Trophoblast cell (in vitro differentiated cells and primary cell): Measurements from ENCODE around the gene SPATA24.

ENCODE experiments used
- DNase-seq, 2 donors: peaks; one replicate each; pipeline ENCODE4 v3.0.0-alpha.2; 2016
- H2AFZ ChIP-seq: 2 replicates; pipeline ENCODE4 v1.6.1; 2013; ENCODE audit warnings: low read length, moderate library complexity, mild to moderate bottlenecking; ENCODE audit not compliant: insufficient read depth, poor library complexity
- H2AK5ac ChIP-seq: 2 replicates; pipeline ENCODE4 v1.6.1; 2013; ENCODE audit warnings: mild to moderate bottlenecking, low read length
- H2BK120ac ChIP-seq: 2 replicates; pipeline ENCODE4 v1.6.1; 2013; ENCODE audit warnings: low read length, mild to moderate bottlenecking, moderate library complexity; ENCODE audit not compliant: insufficient read depth, poor library complexity
- H2BK12ac ChIP-seq: 2 replicates; pipeline ENCODE4 v1.6.1; 2013; ENCODE audit warnings: mild to moderate bottlenecking, low read length, moderate library complexity
- H2BK5ac ChIP-seq: 2 replicates; pipeline ENCODE4 v1.6.1; 2013; ENCODE audit warnings: low read length, low read depth, moderate library complexity, mild to moderate bottlenecking; ENCODE audit not compliant: poor library complexity
- H3K14ac ChIP-seq: 2 replicates; pipeline ENCODE4 v1.6.1; 2013; ENCODE audit warnings: mild to moderate bottlenecking, low read length
- H3K18ac ChIP-seq: 2 replicates; pipeline ENCODE4 v1.6.1; 2013; ENCODE audit warnings: mild to moderate bottlenecking, low read length
- H3K23ac ChIP-seq: 2 replicates; pipeline ENCODE4 v1.6.1; 2013; ENCODE audit warnings: low read length
- H3K27ac ChIP-seq: 2 replicates; pipeline ENCODE4 v1.5.1; 2013; ENCODE audit warnings: low read depth, mild to moderate bottlenecking, inconsistent platforms, low read length, moderate library complexity
- H3K27me3 ChIP-seq: 2 replicates; pipeline ENCODE4 v1.6.1; 2013; ENCODE audit warnings: inconsistent platforms, mild to moderate bottlenecking, low read length, moderate library complexity; ENCODE audit not compliant: insufficient read depth
- H3K36me3 ChIP-seq, 2 experiments: 1 replicate in 1 of 2; 2 replicates in 1 of 2; pipeline ENCODE4 v1.6.1; 2013; ENCODE audit warnings: low read length in 2 of 2, mild to moderate bottlenecking in 2 of 2, moderate library complexity in 1 of 2; ENCODE audit not compliant: insufficient read depth in 2 of 2, control insufficient read depth in 1 of 2
- H3K4ac ChIP-seq: 2 replicates; pipeline ENCODE4 v1.6.1; 2013; ENCODE audit warnings: low read depth, mild to moderate bottlenecking, low read length, moderate library complexity
- H3K4me1 ChIP-seq, 2 experiments: 1 replicate in 1 of 2; 2 replicates in 1 of 2; pipeline ENCODE4 v1.6.1; 2013; ENCODE audit warnings: low read length in 2 of 2, mild to moderate bottlenecking in 2 of 2, moderate library complexity in 1 of 2; ENCODE audit not compliant: insufficient read depth in 2 of 2, control insufficient read depth in 1 of 2
- H3K4me2 ChIP-seq: 2 replicates; pipeline ENCODE4 v1.6.1; 2013; ENCODE audit warnings: inconsistent platforms, mild to moderate bottlenecking, low read length, moderate library complexity
- H3K4me3 ChIP-seq: 2 replicates; pipeline ENCODE4 v1.5.1; 2013; ENCODE audit warnings: mild to moderate bottlenecking, low read depth, low read length, inconsistent platforms
- H3K79me1 ChIP-seq: one replicate; pipeline ENCODE4 v1.6.1; 2013; ENCODE audit warnings: low read length
- H3K79me2 ChIP-seq: 2 replicates; pipeline ENCODE4 v1.6.1; 2013; ENCODE audit warnings: low read length, mild to moderate bottlenecking; ENCODE audit not compliant: control insufficient read depth, insufficient read depth, poor library complexity
- H3K9ac ChIP-seq: 2 replicates; pipeline ENCODE4 v1.6.1; 2013; ENCODE audit warnings: mild to moderate bottlenecking, low read length
- H3K9me3 ChIP-seq: 2 replicates; pipeline ENCODE4 v1.6.1; 2013; ENCODE audit warnings: low read depth, mild to moderate bottlenecking, control low read depth, inconsistent platforms, low read length; ENCODE audit not compliant: insufficient read depth
- H4K12ac ChIP-seq: 2 replicates; pipeline ENCODE4 v1.6.1; 2013; ENCODE audit warnings: low read depth, mild to moderate bottlenecking, low read length, moderate library complexity
- H4K8ac ChIP-seq: 2 replicates; pipeline ENCODE4 v1.6.1; 2013; ENCODE audit warnings: low read depth, mild to moderate bottlenecking, low read length, moderate library complexity
- H4K91ac ChIP-seq: one replicate; pipeline ENCODE4 v1.6.1; 2013; ENCODE audit warnings: low read depth, mild to moderate bottlenecking, low read length, moderate library complexity
- WGBS: extraction: QIAGEN DNeasy Blood & Tissue Kit; methylation state at CpG from one replicate; pipeline ENCODE4 v1.1.7; 2013; ENCODE audit warnings: missing lambda C conversion rate; ENCODE audit not compliant: insufficient read length, insufficient coverage; ENCODE audit errors: extremely low coverage; 5-methylcytosine and 5-hydroxymethylcytosine counted together

SPATA24 gene

GRCh38 chr5:139415221-139415861 is 11.5 kb upstream of the SPATA24 start:
- Histone ChIP-seq H3K36me3 (peaks cover 2 to 5% of the 10 kb centered on the region in 2 experiments), H3K14ac (no peak overlapping the region), H3K4me3 (no peak overlapping the region), H3K79me1 (no peaks in the 10 kb centered on the region), H3K79me2 (no peaks in the 10 kb centered on the region), H3K9me3 (no peaks in the 10 kb centered on the region), H3K18ac (no peak overlapping the region), H3K4me1 (no peaks in the 10 kb centered on the region), H3K27ac (no peak overlapping the region), H2BK12ac (no peak overlapping the region), H4K8ac (no peak overlapping the region), H2AFZ (no peak overlapping the region), H2BK120ac (no peak overlapping the region), H3K4me2 (no peak overlapping the region), H3K27me3 (no peaks in the 10 kb centered on the region), H4K91ac (no peak overlapping the region), H4K12ac (no peak overlapping the region), H2BK5ac (no peak overlapping the region), H3K9ac (no peak overlapping the region), H2AK5ac (no peak overlapping the region), H3K4ac (no peak overlapping the region), H3K23ac (no peak overlapping the region)
- WGBS: no CpG with 5 or more reads among the region's 8 CpGs
- no peak for DNase-seq

DNA sequence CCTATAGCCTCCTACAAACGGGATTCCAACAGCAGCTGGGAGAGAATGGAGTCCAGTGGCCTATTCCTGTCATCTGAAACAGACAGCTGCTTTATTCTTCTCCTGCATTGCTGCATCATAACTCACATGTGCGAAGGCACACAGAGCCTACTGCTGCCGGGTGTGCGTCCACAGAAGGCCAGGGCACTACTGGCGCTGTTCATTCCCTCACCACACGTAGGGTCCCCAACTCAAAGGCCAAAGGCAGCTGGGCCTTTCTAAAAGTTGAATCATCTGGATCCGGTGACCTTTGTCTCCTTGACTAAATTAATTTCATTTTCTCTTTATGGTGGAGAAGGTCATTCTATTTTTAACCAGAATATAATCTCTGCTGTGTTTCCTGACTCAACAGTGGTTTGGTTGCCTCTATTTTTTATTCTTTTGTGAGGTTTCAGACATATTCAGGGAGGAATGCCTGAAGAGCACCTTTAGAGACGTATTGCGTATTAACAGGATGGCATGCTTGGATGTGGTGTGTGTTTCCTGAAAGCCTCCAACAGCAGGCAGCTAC is 10.8 kb upstream of the SPATA24 start:
- H2AK5ac ChIP-seq: no peak overlapping the region
- H3K18ac ChIP-seq: no peak overlapping the region
- no CpG with 5 or more reads among the region's 9 CpGs for WGBS
- H2AFZ ChIP-seq: no peak overlapping the region
- no peak overlapping the region for H3K4ac ChIP-seq
- no peak overlapping the region for H3K14ac ChIP-seq
- H3K27me3 ChIP-seq: no peaks in the 10 kb centered on the region
- no peaks in the 10 kb centered on the region for H3K9me3 ChIP-seq
- H4K91ac ChIP-seq: no peak overlapping the region
- no peak for DNase-seq
- H4K8ac ChIP-seq: no peak overlapping the region
- peaks cover 2 to 5% of the 10 kb centered on the region in 2 experiments for H3K36me3 ChIP-seq
- no peak overlapping the region for H4K12ac ChIP-seq
- no peak overlapping the region for H3K27ac ChIP-seq
- H3K4me2 ChIP-seq: no peak overlapping the region
- H2BK12ac ChIP-seq: no peak overlapping the region
- H3K9ac ChIP-seq: no peak overlapping the region
- no peaks in the 10 kb centered on the region for H3K79me1 ChIP-seq
- no peak overlapping the region for H2BK5ac ChIP-seq
- no peaks in the 10 kb centered on the region for H3K79me2 ChIP-seq
- H2BK120ac ChIP-seq: no peak overlapping the region
- H3K4me3 ChIP-seq: no peak overlapping the region
- H3K4me1 ChIP-seq: no peaks in the 10 kb centered on the region
- H3K23ac ChIP-seq: no peak overlapping the region

- H3K79me1 ChIP-seq: no peaks in the 10 kb centered on the region
- DNase-seq: no peak
- no peaks in the 10 kb centered on the region for H3K79me2 ChIP-seq
- H3K4me3 ChIP-seq: no peak overlapping the region
- no peak overlapping the region for H3K4me2 ChIP-seq
- no peak overlapping the region for H2BK120ac ChIP-seq
- no peak overlapping the region for H3K4ac ChIP-seq
- no peak overlapping the region for H3K9ac ChIP-seq
- no peak overlapping the region for H2AFZ ChIP-seq
- no peak overlapping the region for H2AK5ac ChIP-seq
- no peak overlapping the region for H4K12ac ChIP-seq
- H4K91ac ChIP-seq: no peak overlapping the region
- H3K27me3 ChIP-seq: no peaks in the 10 kb centered on the region
- no peak overlapping the region for H2BK12ac ChIP-seq
- H4K8ac ChIP-seq: no peak overlapping the region
- WGBS: no CpG with 5 or more reads among the region's 6 CpGs
- H3K18ac ChIP-seq: no peak overlapping the region
- H3K23ac ChIP-seq: no peak overlapping the region
- peaks cover 0 to 2% of the 10 kb centered on the region in 2 experiments for H3K36me3 ChIP-seq
- no peak overlapping the region for H3K27ac ChIP-seq
- no peak overlapping the region for H3K14ac ChIP-seq
- no peak overlapping the region for H2BK5ac ChIP-seq
- no peaks in the 10 kb centered on the region for H3K9me3 ChIP-seq
- H3K4me1 ChIP-seq: no peaks in the 10 kb centered on the region
Measured at GRCh38 chr5:139413963-139414362, 10.1 kb upstream of the SPATA24 start.

DNA sequence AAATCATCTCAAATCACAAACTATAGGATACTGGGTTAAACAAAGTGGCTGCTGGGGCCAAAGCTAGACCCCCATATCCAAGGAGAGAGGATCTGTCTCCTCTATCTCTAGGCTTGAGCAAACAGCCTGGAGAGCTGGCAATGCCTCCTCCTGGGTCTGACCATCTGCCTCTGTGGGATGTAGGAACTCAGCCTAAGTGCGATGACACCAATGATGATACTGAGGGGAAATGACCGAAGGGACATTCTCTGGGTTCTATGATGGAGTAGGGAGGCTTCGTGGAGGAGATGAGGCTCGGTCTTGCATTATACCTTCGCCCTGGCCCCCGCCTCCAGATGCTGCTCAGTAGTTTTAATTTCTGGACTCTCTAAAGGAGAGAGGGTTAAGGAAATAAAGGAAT is 9.3 kb upstream of the SPATA24 start:
- Histone ChIP-seq H3K4me2 (no peak overlapping the region), H3K27me3 (no peaks in the 10 kb centered on the region), H3K27ac (no peak overlapping the region), H3K36me3 (peaks cover 0 to 2% of the 10 kb centered on the region in 2 experiments), H2BK12ac (no peak overlapping the region), H3K9ac (no peak overlapping the region), H2BK5ac (no peak overlapping the region), H2BK120ac (no peak overlapping the region), H4K12ac (no peak overlapping the region), H3K79me1 (no peaks in the 10 kb centered on the region), H3K79me2 (no peaks in the 10 kb centered on the region), H2AK5ac (no peak overlapping the region), H3K18ac (no peak overlapping the region), H3K14ac (no peak overlapping the region), H3K4ac (no peak overlapping the region), H3K4me3 (no peak overlapping the region), H4K8ac (no peak overlapping the region), H3K4me1 (no peaks in the 10 kb centered on the region), H3K23ac (no peak overlapping the region), H2AFZ (no peak overlapping the region), H4K91ac (no peak overlapping the region), H3K9me3 (no peaks in the 10 kb centered on the region)
- no CpG with 5 or more reads among the region's 6 CpGs for WGBS
- DNase-seq: no peak
